Activated CD4-positive, alpha-beta memory T cell treated with anti-CD3 and anti-CD28 coated beads, Interleukin-2, amount 10 ng/mL, durations not matched to agents 7 days and 5 days (primary cell): ENCODE data around the gene SEPHS1. TPM values are rescaled to one million over a fixed set of nuclear protein-coding genes. Genes with fewer than 3 reads are reported as not detected.
"Not testable (repeated sequence)": the region's sequence is repeated elsewhere in the genome, so short reads cannot be mapped to it uniquely, and the experiment has no call there.

Experiments
- CTCF ChIA-PET: fragments of 350-600 bp; sonication (Branson Sonifier 250); formaldehyde crosslinking; loops from one replicate; lab custom pipeline; 2021; ENCODE audit warnings: antibody characterized with exemption, inconsistent platforms; lab: Charles Lee
- POLR2A ChIA-PET: fragments of 350-600 bp; sonication (Branson Sonifier 250); formaldehyde crosslinking; loops from one replicate; lab custom pipeline; 2021; ENCODE audit warnings: antibody characterized with exemption; lab: Charles Lee
- DNase-seq: peaks from one replicate; pipeline ENCODE4 v3.0.0-alpha.2; 2020
- H3K27ac Mint-ChIP-seq: one replicate; pipeline ENCODE4 v1.8.0; 2021; ENCODE audit warnings: mild to moderate bottlenecking, mixed read lengths
- H3K27me3 Mint-ChIP-seq: one replicate; pipeline ENCODE4 v1.8.0; 2021; ENCODE audit warnings: mixed read lengths
- H3K36me3 Mint-ChIP-seq: one replicate; pipeline ENCODE4 v1.8.0; 2021; ENCODE audit warnings: low read depth, mixed read lengths
- H3K4me1 Mint-ChIP-seq: one replicate; pipeline ENCODE4 v1.8.0; 2021; ENCODE audit warnings: mixed read lengths
- H3K4me3 Mint-ChIP-seq: one replicate; pipeline ENCODE4 v1.8.0; 2021; ENCODE audit warnings: mild to moderate bottlenecking, mixed read lengths
- H3K9me3 Mint-ChIP-seq: one replicate; pipeline ENCODE4 v1.8.0; 2021; ENCODE audit warnings: mixed read lengths
- total RNA-seq, 2 experiments: library from RNA; stranded (reverse); gene quantifications; one replicate each; pipeline ENCODE4 v1.2.3, GENCODE V29; 2021

The SEPHS1 gene
- total RNA-seq, 2 experiments from 2014 or later, result 50.9 to 53.6 TPM

DNA sequence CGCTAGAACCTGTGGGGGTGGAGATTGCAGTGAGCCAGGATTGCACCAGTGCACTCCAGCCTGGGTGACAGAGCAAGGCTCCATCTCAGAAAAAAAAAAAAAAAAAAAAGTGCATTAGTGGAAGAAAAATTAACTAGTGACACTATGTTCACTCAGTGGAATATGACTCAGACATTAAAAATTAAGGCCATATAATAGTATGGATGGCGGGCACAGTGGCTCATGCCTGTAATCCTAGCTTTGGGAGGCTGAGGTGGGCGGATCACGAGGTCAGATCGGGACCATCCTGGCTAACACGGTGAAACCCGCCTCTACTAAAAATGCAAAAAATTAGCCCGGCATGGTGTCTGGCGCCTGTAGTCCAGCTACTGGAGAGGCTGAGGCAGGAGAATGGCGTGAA lies 51.6 kb downstream of the SEPHS1 start:
- ChIA-PET CTCF (no interaction called here), POLR2A (no interaction called here)
- DNase-seq, result no peak
- Mint-ChIP-seq H3K9me3 (no peaks in the 10 kb centered on the region), H3K36me3 (no peaks in the 10 kb centered on the region), H3K27me3 (no peaks in the 10 kb centered on the region), H3K27ac (no peak overlapping the region), H3K4me3 (no peak overlapping the region), H3K4me1 (peaks cover 17% of the 10 kb centered on the region)

DNA sequence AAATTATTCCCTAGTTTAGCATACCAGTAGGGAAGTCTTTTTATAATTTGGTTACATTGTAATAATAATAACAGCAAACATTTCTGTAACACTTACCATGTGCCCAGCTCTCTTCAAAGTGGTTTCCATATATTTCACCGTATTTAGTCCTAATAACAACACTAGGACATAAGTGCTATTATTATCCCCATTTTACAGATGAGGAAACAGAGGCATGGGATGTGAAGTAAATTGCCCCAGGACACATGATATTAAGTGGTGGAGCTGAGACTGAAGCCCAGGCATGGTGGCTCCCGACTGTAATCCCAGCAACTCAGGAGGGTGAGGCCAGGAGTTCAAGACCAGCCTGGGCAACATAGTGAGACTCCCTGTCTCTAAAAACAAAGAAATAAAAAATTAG lies 53.3 kb downstream of the SEPHS1 start:
- ChIA-PET CTCF (no interaction called here), POLR2A (no interaction called here)
- no peak for DNase-seq
- Mint-ChIP-seq H3K27me3 (no peaks in the 10 kb centered on the region), H3K4me1 (peaks cover 5% of the 10 kb centered on the region), H3K27ac (no peak overlapping the region), H3K9me3 (no peaks in the 10 kb centered on the region), H3K36me3 (no peaks in the 10 kb centered on the region), H3K4me3 (no peak overlapping the region)

DNA sequence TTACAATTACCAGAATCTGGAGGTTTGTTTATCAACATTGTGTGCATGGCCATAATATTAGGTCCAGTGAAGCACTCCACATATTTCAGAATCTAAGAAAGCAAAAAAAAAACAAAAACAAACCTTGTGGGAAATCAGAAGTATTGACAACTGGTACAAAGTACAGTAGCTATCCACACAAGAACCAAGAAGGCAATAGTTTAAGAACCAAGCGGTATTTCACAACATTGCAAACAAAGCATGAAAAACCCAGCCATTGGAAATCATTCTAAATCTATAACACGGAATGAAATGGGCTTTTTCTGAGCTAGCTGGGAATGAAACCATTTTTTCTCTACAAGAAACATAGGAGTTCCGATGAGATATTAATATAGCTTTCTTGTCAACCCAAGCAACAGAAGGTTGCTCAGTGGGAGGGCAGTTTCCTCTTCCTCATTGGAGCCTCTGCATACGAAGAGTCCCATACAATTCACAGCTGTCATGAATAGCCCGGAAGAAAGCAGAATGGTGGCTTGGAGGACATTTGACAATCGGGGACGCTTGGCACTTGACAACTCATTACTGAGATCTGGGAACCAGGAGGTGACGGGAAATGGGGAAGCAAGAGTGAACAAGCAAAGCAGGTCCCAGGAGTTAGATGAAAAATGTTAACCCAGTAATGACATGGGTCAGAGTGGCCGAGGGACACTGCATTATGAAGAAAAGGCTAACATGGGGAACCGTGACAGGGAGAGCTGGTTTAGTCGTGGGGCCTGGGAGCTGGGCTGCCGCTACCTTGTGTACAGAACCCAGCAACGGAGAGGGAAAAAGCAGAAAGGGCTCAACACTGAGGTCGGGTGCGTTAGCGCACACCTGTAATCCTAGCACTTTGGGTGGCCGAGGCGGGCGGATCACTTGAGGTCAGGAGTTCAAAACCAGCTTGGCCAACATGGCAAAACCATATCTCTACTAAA lies 56.0 kb downstream of the SEPHS1 start:
- peaks cover 8% of the 10 kb centered on the region for H3K36me3 Mint-ChIP-seq
- peaks cover 18% of the 10 kb centered on the region for H3K4me1 Mint-ChIP-seq
- no peak overlapping the region for H3K27ac Mint-ChIP-seq
- no peak for DNase-seq
- H3K9me3 Mint-ChIP-seq, result no peaks in the 10 kb centered on the region
- H3K4me3 Mint-ChIP-seq, result no peak overlapping the region
- CTCF ChIA-PET, result interaction anchor here (0.9 to 1.3 kb wide), 2 partner anchors 11 to 20 kb away, joined by 3 read pairs; no protein-coding TSS in a partner anchor
- H3K27me3 Mint-ChIP-seq, result no peaks in the 10 kb centered on the region
- POLR2A ChIA-PET, result interaction anchor here (2.2 kb wide), 1 partner anchor 10 kb away, joined by 7 read pairs; no protein-coding TSS in a partner anchor

DNA sequence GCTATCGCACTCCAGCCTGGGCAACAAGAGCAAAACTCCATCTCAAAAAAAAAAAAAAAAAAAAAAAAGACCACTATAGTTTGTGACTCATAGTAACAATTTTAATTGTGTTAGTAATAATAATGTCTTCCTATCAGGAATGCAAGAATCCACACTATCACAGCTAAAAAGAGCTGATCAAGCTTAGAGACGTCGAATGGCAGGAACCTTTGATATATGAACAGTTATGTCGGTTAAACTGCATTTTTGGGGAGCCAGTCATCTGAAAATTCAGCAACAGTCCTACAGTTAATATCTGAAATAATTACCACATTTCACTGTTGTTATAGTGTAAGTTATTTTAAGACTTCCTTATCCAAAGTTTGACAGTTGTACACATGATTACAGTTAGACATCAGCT lies 57.0 kb downstream of the SEPHS1 start:
- Mint-ChIP-seq H3K4me3 (no peak overlapping the region), H3K27ac (no peak overlapping the region), H3K9me3 (no peaks in the 10 kb centered on the region), H3K4me1 (peaks cover 20% of the 10 kb centered on the region), H3K36me3 (peaks cover 8% of the 10 kb centered on the region), H3K27me3 (no peaks in the 10 kb centered on the region)
- ChIA-PET CTCF (interaction anchor here (0.5 to 0.9 kb wide), 2 partner anchors 12 to 82 kb away, joined by 3 read pairs; no protein-coding TSS in a partner anchor), POLR2A (interaction anchor here (1.4 kb wide), 1 partner anchor 9 kb away, joined by 3 read pairs; the partner anchor contains the start of gene PHYH)
- DNase-seq, result no peak

DNA sequence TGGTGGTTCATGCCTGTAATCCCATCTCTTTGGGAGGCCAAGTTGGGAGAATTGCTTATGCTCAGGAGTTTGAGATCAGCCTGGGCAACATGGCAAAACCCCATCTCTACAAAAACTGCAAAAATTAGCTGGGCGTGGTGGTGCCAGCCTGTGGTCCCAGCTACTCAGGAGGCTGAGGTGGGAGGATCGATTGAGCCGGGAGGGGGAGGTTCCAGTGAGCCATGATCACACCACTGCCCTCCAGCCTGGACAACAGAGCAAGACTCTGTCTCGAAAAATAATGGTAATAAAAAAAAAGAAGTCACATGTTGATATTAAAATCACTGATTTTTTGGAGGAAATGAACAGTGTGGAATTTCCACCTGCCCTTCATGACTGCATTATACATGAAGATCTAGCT lies 64.0 kb downstream of the SEPHS1 start:
- H3K27ac Mint-ChIP-seq, result no peak overlapping the region
- H3K36me3 Mint-ChIP-seq, result peaks cover 10% of the 10 kb centered on the region
- H3K4me3 Mint-ChIP-seq, result no peak overlapping the region
- POLR2A ChIA-PET, result interaction anchor here (1.1 kb wide), 1 partner anchor 18 kb away, joined by 3 read pairs; no protein-coding TSS in a partner anchor
- DNase-seq, result no peak
- H3K4me1 Mint-ChIP-seq, result peaks cover 20% of the 10 kb centered on the region
- no peaks in the 10 kb centered on the region for H3K27me3 Mint-ChIP-seq
- CTCF ChIA-PET, result interaction anchor here (0.8 kb wide), 1 partner anchor 18 kb away, joined by 5 read pairs; no protein-coding TSS in a partner anchor
- H3K9me3 Mint-ChIP-seq, result no peaks in the 10 kb centered on the region

DNA sequence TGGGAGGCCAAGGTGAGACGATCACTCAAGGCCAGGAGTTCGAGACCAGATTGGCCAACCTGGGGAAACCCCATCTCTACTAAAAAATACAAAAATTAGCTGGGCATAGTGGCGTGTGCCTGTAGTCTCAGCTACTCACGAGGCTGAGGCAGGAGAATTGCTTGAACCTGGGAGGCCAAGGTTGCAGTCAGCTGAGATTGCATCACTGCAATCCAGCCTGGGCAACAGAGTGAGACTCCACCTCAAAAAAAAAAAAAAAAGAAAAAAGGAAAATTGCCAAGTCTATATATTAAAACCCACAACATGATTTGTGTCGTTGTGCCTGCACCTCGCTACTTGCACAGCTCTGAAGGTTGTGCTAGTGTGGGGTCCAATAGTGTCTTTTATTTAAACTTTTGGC lies 65.7 kb downstream of the SEPHS1 start:
- DNase-seq, H3K9me3 Mint-ChIP-seq, H3K4me3 Mint-ChIP-seq, H3K27ac Mint-ChIP-seq, CTCF ChIA-PET, H3K4me1 Mint-ChIP-seq, H3K27me3 Mint-ChIP-seq, H3K36me3 Mint-ChIP-seq, POLR2A ChIA-PET: not testable (repeated sequence)

DNA sequence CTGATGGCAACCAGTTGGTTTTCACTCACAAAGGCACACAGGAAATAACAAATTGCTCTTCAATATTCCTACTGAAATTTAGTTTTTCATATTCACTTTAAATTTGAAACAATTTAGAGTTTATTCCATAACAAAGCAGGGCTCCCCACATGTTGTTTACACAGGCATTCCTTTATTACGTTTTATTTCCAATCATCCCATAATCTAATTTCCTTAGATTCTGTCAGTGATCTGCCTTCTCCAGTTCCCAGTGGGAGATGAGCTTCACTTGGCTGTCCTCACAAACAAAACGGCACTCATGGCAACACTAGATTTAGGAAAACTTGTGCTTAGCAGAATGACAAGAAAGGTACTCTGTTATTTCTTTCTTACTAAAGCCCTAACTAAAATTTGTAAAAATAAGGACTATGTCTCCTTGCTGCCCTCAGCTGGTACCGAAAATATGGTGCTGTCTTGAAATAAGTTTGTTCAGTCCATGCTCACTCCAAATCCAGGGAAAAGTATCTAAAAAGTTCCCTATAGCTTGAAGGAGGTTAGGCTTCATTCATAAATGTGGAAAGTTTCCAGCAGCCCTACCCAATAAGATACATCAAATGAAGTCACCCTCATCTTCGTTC lies 71.2 kb downstream of the SEPHS1 start:
- no peak overlapping the region for H3K27ac Mint-ChIP-seq
- H3K36me3 Mint-ChIP-seq, result no peaks in the 10 kb centered on the region
- H3K4me3 Mint-ChIP-seq, result no peak overlapping the region
- no peaks in the 10 kb centered on the region for H3K9me3 Mint-ChIP-seq
- peaks cover under 1% of the 10 kb centered on the region for H3K4me1 Mint-ChIP-seq
- no peaks in the 10 kb centered on the region for H3K27me3 Mint-ChIP-seq
- DNase-seq, result no peak
- POLR2A ChIA-PET, result interaction anchor here (1.7 kb wide), 1 partner anchor 23 kb away, joined by 4 read pairs; the partner anchor contains the start of gene PHYH
- CTCF ChIA-PET, result interaction anchor here (0.6 to 0.9 kb wide), 4 partner anchors 95 to 665 kb away, joined by 3 read pairs; no protein-coding TSS in a partner anchor

DNA sequence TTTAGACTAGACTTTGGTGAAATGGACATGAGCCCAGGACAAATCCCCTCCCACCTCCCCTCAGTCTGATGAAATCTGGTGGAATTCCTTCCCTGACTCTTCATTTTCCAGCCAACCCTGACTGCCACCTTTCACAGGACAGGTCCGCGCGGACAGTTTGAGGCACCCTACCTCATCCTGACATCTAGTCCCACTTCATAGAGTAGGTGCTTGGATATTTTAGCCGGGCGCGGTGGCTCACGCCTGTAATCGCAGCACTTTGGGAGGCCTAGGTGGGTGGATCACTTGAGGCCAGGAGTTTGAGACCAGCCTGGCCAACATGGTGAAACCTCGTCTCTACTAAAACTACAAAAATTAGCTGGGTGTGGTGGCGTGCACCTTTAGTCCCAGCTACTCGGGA lies 71.9 kb downstream of the SEPHS1 start:
- H3K4me1 Mint-ChIP-seq, DNase-seq, H3K27ac Mint-ChIP-seq, H3K36me3 Mint-ChIP-seq, H3K4me3 Mint-ChIP-seq, H3K9me3 Mint-ChIP-seq, H3K27me3 Mint-ChIP-seq: not testable (repeated sequence)
- CTCF ChIA-PET, result interaction anchor here (0.9 kb wide), 1 partner anchor 115 kb away, joined by 3 read pairs; no protein-coding TSS in a partner anchor
- POLR2A ChIA-PET, result interaction anchor here (1.7 kb wide), 1 partner anchor 24 kb away, joined by 4 read pairs; the partner anchor contains the start of gene PHYH

DNA sequence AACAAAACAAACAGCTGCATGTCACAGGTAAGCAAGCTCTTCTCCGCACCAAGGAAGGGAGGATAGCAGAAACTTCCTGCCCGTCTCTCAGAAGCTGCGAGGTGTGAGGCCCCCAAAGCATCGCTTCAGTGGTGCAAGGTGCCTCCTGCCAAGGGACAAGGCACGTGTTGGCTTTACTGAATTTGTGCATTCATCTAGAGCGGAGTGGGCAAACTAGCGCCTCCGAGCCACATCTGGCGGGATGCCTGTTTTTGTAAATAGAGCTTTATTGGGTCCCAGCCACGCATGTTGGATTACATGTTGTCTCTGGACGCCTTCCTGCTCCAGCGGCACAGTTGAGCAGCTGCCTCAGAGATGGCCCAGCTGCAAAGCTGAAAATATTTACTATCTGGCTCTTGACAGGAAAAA lies 75.9 kb downstream of the SEPHS1 start:
- no peak overlapping the region for H3K27ac Mint-ChIP-seq
- ChIA-PET CTCF (interaction anchor here (0.8 to 2.5 kb wide), 2 partner anchors 21 to 30 kb away, joined by 3 to 13 read pairs; no protein-coding TSS in a partner anchor), POLR2A (interaction anchor here (1.1 to 1.8 kb wide), 2 partner anchors 28 to 30 kb away, joined by 4 to 10 read pairs; partner anchors contain the start of gene PHYH)
- H3K9me3 Mint-ChIP-seq, result no peaks in the 10 kb centered on the region
- H3K27me3 Mint-ChIP-seq, result no peaks in the 10 kb centered on the region
- H3K4me3 Mint-ChIP-seq, result no peak overlapping the region
- H3K4me1 Mint-ChIP-seq, result peaks cover 6% of the 10 kb centered on the region
- DNase-seq, result no peak
- no peaks in the 10 kb centered on the region for H3K36me3 Mint-ChIP-seq

DNA sequence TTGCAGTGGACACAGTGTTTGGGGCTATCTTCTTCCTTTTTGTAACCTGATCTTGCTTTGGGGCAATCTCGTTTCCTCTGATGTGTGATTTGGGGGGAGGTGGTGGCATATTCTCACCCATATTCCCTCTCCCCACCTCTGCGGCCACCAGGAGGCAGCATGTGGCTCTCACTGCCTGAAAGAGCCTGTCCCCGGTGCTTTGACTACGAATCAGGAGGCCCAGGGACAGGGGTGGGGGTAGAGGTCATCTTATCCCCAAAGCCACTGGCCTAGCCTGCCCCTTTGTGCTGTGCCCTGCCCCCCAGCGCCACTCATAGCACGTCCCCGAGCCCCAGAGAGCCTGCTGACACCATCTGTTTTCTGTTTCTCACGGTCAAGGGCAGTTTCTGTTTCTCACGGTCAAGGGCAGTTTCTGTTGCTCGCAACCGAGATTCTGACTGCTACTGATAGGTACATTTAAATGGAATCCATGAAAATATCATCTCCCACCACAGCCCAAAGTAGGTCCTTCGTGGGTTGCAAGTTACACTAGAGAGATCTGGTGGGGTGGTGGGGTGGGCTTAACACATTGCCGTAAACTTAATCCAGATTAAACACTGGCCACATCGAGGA lies 76.4 kb downstream of the SEPHS1 start:
- CTCF ChIA-PET, result interaction anchor here (0.8 to 2.5 kb wide), 2 partner anchors 21 to 31 kb away, joined by 3 to 13 read pairs; no protein-coding TSS in a partner anchor
- Mint-ChIP-seq H3K27ac (no peak overlapping the region), H3K9me3 (no peaks in the 10 kb centered on the region), H3K4me1 (peaks cover 6% of the 10 kb centered on the region), H3K4me3 (no peak overlapping the region), H3K27me3 (no peaks in the 10 kb centered on the region), H3K36me3 (no peaks in the 10 kb centered on the region)
- DNase-seq, result peak; percentile 65
- POLR2A ChIA-PET, result interaction anchor here (1.1 to 1.8 kb wide), 2 partner anchors 28 to 31 kb away, joined by 4 to 10 read pairs; partner anchors contain the start of gene PHYH

DNA sequence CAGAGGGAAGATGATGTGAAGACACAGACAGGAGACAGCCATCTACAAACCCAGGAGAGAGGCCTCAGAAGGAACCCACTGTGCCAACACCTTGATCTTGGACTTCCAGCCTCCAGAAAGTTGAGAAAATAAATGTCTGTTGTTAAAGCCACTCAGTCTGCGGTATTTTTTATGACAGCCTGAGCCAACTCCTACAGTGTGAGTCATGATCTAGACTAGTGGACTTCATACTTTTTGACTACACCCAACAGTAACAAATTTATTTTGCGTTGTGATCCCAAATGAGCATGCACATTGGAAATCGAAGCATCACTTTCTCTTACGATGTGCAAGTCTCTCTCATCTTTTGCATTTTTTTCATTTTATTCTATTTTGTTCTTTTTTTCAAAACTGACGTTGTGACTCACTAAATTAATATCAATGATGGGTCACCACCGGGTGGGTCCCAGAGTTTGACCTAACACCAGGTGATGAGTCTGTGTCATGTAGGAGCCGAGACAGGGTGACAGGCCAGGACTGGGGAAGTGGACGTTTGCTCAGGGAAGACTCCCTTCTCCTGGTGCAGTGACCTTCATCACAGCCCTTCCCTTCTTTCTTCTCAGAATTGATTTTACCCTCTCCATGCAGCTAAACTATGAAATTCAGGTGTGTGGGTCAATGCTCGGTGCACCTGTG lies 77.1 kb downstream of the SEPHS1 start:
- DNase-seq, result no peak
- ChIA-PET POLR2A (no interaction called here), CTCF (interaction anchor here (2.5 kb wide), 1 partner anchor 31 kb away, joined by 13 read pairs; no protein-coding TSS in a partner anchor)
- Mint-ChIP-seq H3K9me3 (no peaks in the 10 kb centered on the region), H3K4me1 (peaks cover 6% of the 10 kb centered on the region), H3K36me3 (no peaks in the 10 kb centered on the region), H3K27me3 (peaks cover 1% of the 10 kb centered on the region), H3K4me3 (no peak overlapping the region), H3K27ac (no peak overlapping the region)

DNA sequence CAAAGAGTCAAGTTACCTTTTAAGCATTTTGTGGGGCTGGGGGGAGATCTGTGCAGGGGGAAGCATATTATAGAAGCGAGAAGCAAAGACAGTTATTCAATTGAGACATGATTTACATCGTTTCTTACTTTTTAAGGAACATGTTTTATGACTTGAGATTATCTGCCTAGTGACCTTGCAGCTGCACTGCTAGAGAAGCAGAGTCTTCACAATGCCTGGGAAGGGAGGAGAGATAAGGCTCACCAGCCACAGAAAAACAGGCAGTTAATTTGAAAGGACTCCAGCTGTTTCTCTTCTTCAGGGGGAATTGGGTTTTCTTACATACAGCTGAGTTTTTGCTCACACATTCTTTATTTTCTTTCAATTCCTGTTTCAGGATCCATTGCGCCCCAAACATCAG lies 79.3 kb downstream of the SEPHS1 start:
- Mint-ChIP-seq H3K27me3 (peaks cover 5% of the 10 kb centered on the region), H3K27ac (no peak overlapping the region), H3K36me3 (no peaks in the 10 kb centered on the region), H3K4me1 (peaks cover 6% of the 10 kb centered on the region), H3K4me3 (no peak overlapping the region), H3K9me3 (no peaks in the 10 kb centered on the region)
- POLR2A ChIA-PET, result no interaction called here
- no peak for DNase-seq
- CTCF ChIA-PET, result no interaction called here
